ENCODE data around the gene KCNK7.

GRCh38 chr11:65578667-65579066, 16.9 kb downstream of the KCNK7 start:
- TF ChIP-seq, protein P1, sequence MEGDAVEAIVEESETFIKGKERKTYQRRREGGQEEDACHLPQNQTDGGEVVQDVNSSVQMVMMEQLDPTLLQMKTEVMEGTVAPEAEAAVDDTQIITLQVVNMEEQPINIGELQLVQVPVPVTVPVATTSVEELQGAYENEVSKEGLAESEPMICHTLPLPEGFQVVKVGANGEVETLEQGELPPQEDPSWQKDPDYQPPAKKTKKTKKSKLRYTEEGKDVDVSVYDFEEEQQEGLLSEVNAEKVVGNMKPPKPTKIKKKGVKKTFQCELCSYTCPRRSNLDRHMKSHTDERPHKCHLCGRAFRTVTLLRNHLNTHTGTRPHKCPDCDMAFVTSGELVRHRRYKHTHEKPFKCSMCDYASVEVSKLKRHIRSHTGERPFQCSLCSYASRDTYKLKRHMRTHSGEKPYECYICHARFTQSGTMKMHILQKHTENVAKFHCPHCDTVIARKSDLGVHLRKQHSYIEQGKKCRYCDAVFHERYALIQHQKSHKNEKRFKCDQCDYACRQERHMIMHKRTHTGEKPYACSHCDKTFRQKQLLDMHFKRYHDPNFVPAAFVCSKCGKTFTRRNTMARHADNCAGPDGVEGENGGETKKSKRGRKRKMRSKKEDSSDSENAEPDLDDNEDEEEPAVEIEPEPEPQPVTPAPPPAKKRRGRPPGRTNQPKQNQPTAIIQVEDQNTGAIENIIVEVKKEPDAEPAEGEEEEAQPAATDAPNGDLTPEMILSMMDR (IDR thresholded peaks at IDR 0.05) = no peak
- TF ChIP-seq POLR2AphosphoS5 (IDR thresholded peaks at IDR 0.05; ENCODE audit: low read depth, low read length) (no peak), SIN3A (IDR thresholded peaks at IDR 0.05; ENCODE audit: borderline replicate concordance, insufficient read depth, low read depth, low read length) (no peak), REST (IDR thresholded peaks at IDR 0.05; ENCODE audit: insufficient read depth in 1 of 2, low read depth in 2 of 2, low read length in 1 of 2) (no peak), TCF7L2 (IDR thresholded peaks at IDR 0.05; ENCODE audit: low read depth, low read length) (no peak)

Measured in Panc1 (cell line).